Superior temporal gyrus (tissue), 1 donor: Measurements from ENCODE around the gene SYCP2L.

Experiments used
- DNase-seq: peaks from one replicate; pipeline ENCODE4 v3.0.0-alpha.2; 2016; ENCODE audit errors: extremely low spot score

SYCP2L gene

GRCh38 chr6:11007715-11008608, 121.1 kb downstream of the SYCP2L start:
- no peak for DNase-seq

GRCh38 chr6:11008821-11009220, 122.0 kb downstream of the SYCP2L start:
- no peak for DNase-seq

DNA sequence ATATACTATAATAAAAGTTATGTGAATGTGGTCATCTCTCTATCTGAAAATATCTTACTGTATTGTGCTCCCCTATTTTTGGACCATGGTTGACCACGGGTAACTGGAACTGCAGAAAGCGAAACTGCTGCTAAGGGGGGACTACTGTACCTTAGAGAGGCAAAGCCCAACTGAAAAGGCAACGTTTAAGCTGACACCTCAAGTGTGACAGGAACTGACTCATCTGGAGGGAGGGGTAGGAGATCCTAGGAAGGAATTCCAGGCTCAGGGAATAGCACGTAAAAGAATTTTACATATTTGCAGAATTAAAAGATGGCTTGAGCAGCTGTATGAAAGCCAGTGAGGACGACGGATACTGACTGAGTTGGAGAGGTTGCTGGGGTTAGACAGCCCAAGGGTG, 122.5 kb downstream of the SYCP2L start:
- no peak for DNase-seq

DNA sequence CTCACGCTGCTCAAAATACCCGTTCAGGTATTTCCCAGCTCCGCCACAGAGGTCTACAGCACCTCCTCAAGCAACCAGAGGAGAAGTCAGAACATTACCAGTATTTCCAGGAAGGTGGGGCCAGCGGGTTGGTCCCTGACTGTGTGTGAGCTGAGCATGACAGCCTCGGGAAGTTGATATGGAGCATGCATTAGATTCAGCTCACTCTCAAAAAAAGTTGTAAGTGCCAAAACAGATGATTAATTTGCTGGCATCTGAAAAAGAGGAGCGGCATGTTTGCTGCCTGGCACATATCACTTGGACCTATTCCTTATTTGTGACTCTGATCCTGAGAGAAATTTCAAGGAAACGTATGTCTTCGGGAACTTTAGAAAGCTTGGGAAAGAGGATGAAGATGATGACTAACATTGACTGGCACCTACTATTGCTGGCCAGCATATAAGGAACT, 125.0 kb downstream of the SYCP2L start:
- DNase-seq = no peak

DNA sequence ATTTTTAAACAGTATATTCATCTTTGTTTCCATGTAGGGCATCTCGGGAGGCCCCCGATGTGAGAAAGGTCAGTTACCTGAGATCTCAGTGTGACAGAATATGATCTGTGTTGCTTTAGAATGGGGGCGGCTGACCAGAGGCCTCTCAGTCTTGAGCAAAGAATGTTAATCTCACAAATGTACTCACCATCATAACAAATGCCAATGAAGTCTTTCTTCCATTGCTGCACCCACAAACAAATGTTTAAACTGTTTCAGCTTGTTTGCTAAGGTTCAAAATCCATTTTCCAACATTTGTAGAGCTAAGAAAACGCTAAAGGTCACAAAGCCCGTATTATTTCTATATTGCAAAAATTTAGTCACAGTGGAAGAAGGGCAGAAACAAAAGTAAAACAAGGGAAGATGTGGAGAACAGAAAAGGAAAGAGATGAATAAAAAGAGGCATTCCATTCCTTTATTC, 125.5 kb downstream of the SYCP2L start:
- no peak for DNase-seq

GRCh38 chr6:11012976-11013720, 126.3 kb downstream of the SYCP2L start:
- DNase-seq = no peak

- DNase-seq = no peak
Measured at GRCh38 chr6:11013721-11014070, 126.8 kb downstream of the SYCP2L start.

DNA sequence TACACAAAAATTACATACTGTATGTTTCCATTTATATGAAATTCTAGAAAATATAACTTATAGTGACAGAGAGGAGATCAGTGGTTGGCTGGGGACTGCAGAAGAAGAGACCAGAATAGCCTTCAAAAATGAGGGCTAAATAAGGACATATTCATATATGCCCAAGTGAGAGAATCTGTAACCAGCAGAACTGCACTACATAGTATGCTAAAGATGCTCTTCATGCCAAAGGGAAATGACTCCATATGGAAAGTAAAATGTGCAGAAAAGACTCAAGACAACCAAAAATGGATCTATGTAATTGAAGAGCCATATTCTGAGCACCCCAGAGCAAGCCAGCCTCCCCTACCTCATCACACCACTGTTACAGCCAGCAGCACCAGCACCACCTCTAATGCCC, 128.2 kb downstream of the SYCP2L start:
- DNase-seq = no peak

GRCh38 chr6:11016452-11016851, 129.6 kb downstream of the SYCP2L start:
- no peak for DNase-seq

- DNase-seq = no peak
Measured at GRCh38 chr6:11017090-11017489, 130.2 kb downstream of the SYCP2L start.

GRCh38 chr6:11018225-11018624, 131.4 kb downstream of the SYCP2L start:
- no peak for DNase-seq

- DNase-seq = no peak
Measured at GRCh38 chr6:11021003-11021402, 134.2 kb downstream of the SYCP2L start.

- no peak for DNase-seq
Measured at GRCh38 chr6:11021714-11022113, 134.9 kb downstream of the SYCP2L start.

DNA sequence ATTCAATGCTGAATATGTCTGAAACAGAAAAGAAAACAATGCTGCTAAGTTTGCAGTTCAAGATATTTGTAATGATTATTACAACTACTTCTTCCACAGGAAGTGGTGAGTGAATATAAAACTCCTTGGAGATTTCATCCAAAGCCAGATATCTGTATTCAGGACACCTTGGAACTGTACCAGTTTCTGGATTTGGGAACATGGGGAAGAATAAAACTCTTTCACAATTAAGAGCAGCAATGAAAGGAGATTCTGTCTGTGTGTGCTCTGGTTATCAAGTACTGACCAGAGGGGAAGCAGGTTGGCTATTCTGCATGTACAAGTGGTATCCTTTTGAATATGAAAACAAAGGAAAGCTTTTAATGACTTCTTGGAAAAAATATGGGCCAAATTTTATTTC, 136.2 kb downstream of the SYCP2L start:
- DNase-seq = peak; percentile 61
